Esophagus squamous epithelium (tissue), 4 donors: ENCODE results near the gene CATSPER1.

Source experiments
- CTCF ChIP-seq, 6 experiments: fragments of 450-650 bp in 4 of 6; fragments of 200-600 bp in 2 of 6; sonication (generic) in 2 of 6; IDR thresholded peaks; one replicate each; pipeline ENCODE4 v1.5.1; 2016 to 2019; ENCODE audit warnings: antibody characterized with exemption in 6 of 6, mild to moderate bottlenecking in 4 of 6, moderate library complexity in 4 of 6
- POLR2A ChIP-seq, 4 donors: fragments of 450-650 bp; IDR thresholded peaks; one replicate each; pipeline ENCODE4 v1.6.1; 2017; ENCODE audit warnings: antibody characterized with exemption in 4 of 4, mild to moderate bottlenecking in 4 of 4, moderate library complexity in 3 of 4

- TF ChIP-seq CTCF (IDR thresholded peaks at IDR 0.05): no peak
- TF ChIP-seq POLR2A (IDR thresholded peaks at IDR 0.05): no peak
These were observed 28.7 kb upstream of the CATSPER1 start for GRCh38 chr11:66055021-66055420.
